ENCODE results near the gene GALNS.

- TF ChIP-seq CTCF (IDR thresholded peaks at IDR 0.05) (no peak), POLR2AphosphoS5 (IDR thresholded peaks at IDR 0.05) (peak; percentile 55 to 63 (median 63))
Observed at GRCh38 chr16:88772871-88773811, 83.6 kb downstream of the GALNS start.
